Thyroid gland (tissue), 4 donors: Measurements from ENCODE around the gene POLR1D. TPM values are rescaled to one million over a fixed set of nuclear protein-coding genes. Genes with fewer than 3 reads are reported as not detected.

Experiments
- DNase-seq, 2 donors: peaks; one replicate each; pipeline ENCODE4 v3.0.0-alpha.2; 2019
- H3K27ac ChIP-seq, 3 donors: fragments of 200-600 bp; sonication (generic); 1 replicate in 2 of 3; 2 replicates in 1 of 3; pipeline ENCODE4 v1.5.1; 2016 to 2019; ENCODE audit warnings: mild to moderate bottlenecking in 1 of 3, moderate library complexity in 1 of 3
- H3K27me3 ChIP-seq: fragments of 200-600 bp; sonication (generic); one replicate; pipeline ENCODE4 v1.5.1; 2019
- H3K36me3 ChIP-seq, 2 donors: fragments of 200-600 bp; sonication (generic); one replicate each; pipeline ENCODE4 v1.5.1; 2016 to 2019
- H3K4me1 ChIP-seq, 2 donors: fragments of 200-600 bp; sonication (generic); one replicate each; pipeline ENCODE4 v1.5.1; 2017 to 2019
- H3K4me3 ChIP-seq, 3 donors: fragments of 200-600 bp; sonication (generic); replicated peaks in 1 of 3; 1 replicate in 2 of 3; 2 replicates in 1 of 3; pipeline ENCODE4 v1.5.1; 2016; ENCODE audit warnings: mild to moderate bottlenecking in 1 of 3
- H3K9me3 ChIP-seq: fragments of 200-600 bp; sonication (generic); one replicate; pipeline ENCODE4 v1.5.1; 2017
- POLR2A ChIP-seq, 2 donors: fragments of 450-650 bp; IDR thresholded peaks; one replicate each; pipeline ENCODE4 v1.6.1; 2017; ENCODE audit warnings: antibody characterized with exemption in 2 of 2, mild to moderate bottlenecking in 2 of 2, moderate library complexity in 1 of 2
- WGBS, 2 donors: methylation state at CpG; one replicate each; pipeline ENCODE4 v1.1.5; 2017; 5-methylcytosine and 5-hydroxymethylcytosine counted together
- intact Hi-C: fragments of 100-400 bp; cut with DNase I; formaldehyde crosslinking; loops from one replicate; pipeline ENCODE4 v1.15.1; 2023
- total RNA-seq, 4 donors: library from RNA; depleted of rRNA; stranded (reverse); fragments of >200 nt; gene quantifications; one replicate each; pipeline ENCODE4 v1.2.3, GENCODE V29; 2016
- TF ChIP-seq, protein P1 (sequence below), 6 experiments: fragments of 200-600 bp in 3 of 6; fragments of 450-650 bp in 3 of 6; sonication (generic) in 3 of 6; IDR thresholded peaks; one replicate each; pipeline ENCODE4 v1.5.1; 2016 to 2019; ENCODE audit warnings: antibody characterized with exemption in 6 of 6, mild to moderate bottlenecking in 2 of 6, inconsistent platforms in 1 of 6, moderate library complexity in 1 of 6

POLR1D gene
- total RNA-seq, 4 donors from 2014 or later, result 64.1 to 111 (median 87.0) TPM

DNA sequence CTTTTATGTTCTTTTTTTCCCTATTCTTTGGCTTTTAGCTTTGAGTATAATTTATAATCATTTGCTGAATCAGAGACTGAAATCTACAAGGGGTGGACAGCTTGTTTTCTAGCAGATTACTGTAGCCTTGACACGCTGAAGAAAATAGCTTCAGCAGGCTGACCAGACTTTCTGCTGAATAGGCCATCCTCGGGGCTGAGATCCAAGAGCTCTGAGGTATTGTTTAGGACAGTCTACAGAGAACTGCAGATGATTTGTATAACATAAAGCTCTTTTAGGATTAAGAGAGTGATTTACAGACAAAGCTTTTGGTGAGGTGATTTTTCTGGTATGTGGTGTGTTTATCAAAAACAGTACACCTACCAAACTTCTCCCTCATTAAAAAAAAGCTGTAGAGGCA lies 16.8 kb downstream of the POLR1D start:
- Histone ChIP-seq H3K9me3 (no peaks in the 10 kb centered on the region), H3K27me3 (no peaks in the 10 kb centered on the region), H3K4me3 (no peak overlapping the region), H3K4me1 (peaks cover 0 to 4% of the 10 kb centered on the region in 2 donors), H3K36me3 (no peaks in the 10 kb centered on the region), H3K27ac (peak overlapping the region in 1 of 3 donors; percentile 61)
- no peak for DNase-seq
- WGBS, 2 donors, result 60 to 64% methylated on average over 2 of the region's 2 CpGs
- intact Hi-C loops, result no loop called here
- no peak for TF ChIP-seq POLR2A (IDR thresholded peaks at IDR 0.05)
- TF ChIP-seq, protein P1, sequence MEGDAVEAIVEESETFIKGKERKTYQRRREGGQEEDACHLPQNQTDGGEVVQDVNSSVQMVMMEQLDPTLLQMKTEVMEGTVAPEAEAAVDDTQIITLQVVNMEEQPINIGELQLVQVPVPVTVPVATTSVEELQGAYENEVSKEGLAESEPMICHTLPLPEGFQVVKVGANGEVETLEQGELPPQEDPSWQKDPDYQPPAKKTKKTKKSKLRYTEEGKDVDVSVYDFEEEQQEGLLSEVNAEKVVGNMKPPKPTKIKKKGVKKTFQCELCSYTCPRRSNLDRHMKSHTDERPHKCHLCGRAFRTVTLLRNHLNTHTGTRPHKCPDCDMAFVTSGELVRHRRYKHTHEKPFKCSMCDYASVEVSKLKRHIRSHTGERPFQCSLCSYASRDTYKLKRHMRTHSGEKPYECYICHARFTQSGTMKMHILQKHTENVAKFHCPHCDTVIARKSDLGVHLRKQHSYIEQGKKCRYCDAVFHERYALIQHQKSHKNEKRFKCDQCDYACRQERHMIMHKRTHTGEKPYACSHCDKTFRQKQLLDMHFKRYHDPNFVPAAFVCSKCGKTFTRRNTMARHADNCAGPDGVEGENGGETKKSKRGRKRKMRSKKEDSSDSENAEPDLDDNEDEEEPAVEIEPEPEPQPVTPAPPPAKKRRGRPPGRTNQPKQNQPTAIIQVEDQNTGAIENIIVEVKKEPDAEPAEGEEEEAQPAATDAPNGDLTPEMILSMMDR (IDR thresholded peaks at IDR 0.05), result no peak

DNA sequence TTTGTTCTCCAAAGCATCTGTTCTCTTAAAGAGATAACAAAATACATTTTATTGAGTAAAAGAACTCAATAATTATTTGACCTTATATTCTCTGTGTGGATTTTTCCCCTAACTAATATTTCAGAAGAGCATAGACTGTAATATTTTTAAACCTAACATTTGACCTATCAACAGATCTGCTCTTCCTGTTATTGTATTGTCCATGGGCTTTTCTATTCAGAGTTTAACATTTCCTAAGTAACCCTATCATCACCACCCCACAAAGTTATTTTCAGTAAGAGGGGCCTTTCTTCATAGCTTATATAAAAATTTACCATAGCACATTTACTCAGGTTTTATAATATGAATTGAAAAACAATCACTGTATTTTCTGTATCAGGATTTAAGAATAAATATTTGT lies 17.5 kb downstream of the POLR1D start:
- Histone ChIP-seq H3K4me1 (peaks cover 4% of the 10 kb centered on the region in 2 donors), H3K36me3 (no peaks in the 10 kb centered on the region), H3K27ac (peak overlapping the region in 1 of 3 donors; percentile 61), H3K9me3 (no peaks in the 10 kb centered on the region), H3K27me3 (no peaks in the 10 kb centered on the region), H3K4me3 (no peak overlapping the region)
- intact Hi-C loops, result no loop called here
- no peak for DNase-seq
- TF ChIP-seq, protein P1 (IDR thresholded peaks at IDR 0.05), result no peak
- TF ChIP-seq POLR2A (IDR thresholded peaks at IDR 0.05), result no peak

DNA sequence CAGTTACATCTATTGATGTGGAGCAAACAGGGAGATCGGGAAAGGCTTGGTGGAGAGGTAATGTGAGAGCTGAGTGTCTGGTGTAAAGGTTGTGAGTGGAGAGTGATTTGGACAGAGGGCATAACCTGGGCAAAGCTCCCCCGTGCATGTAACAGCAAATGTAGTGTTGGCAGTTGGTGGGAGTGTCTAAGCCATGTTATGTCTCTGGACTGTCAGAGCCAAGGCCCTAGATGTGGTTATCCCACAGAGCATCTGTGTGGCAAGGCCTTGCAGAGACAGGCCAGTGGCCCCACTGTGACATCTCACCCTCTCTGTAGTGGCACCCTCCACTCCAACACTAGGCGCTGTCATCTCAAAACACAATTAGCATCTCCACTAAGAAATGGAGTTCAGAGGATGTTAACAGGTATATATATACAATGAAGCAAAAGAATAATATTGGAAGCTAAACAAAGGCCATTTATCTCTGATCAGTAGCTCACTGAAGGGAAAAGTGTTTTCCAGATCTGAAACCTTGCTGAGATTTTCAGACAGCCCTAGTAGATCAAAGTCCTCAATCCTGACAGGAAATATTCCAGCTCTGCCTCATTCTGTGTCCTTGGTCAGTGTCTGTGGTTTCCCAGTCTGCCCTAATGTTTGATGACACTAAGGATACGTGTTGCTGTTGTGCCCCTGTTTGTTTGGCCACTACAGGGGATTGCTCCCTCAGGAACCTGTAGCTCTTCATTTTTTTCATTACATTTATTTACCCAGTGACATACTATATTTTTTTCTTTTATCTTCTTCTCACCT lies 20.2 kb downstream of the POLR1D start:
- WGBS, 2 donors, result 93% methylated on average over 4 of the region's 4 CpGs
- intact Hi-C loops, result no loop called here
- Histone ChIP-seq H3K36me3 (no peaks in the 10 kb centered on the region), H3K27ac (no peak overlapping the region), H3K4me1 (peaks cover 4% of the 10 kb centered on the region in 2 donors), H3K27me3 (no peaks in the 10 kb centered on the region), H3K9me3 (no peaks in the 10 kb centered on the region), H3K4me3 (no peak overlapping the region)
- TF ChIP-seq POLR2A (IDR thresholded peaks at IDR 0.05), result no peak
- TF ChIP-seq, protein P1 (IDR thresholded peaks at IDR 0.05), result no peak
- no peak for DNase-seq

DNA sequence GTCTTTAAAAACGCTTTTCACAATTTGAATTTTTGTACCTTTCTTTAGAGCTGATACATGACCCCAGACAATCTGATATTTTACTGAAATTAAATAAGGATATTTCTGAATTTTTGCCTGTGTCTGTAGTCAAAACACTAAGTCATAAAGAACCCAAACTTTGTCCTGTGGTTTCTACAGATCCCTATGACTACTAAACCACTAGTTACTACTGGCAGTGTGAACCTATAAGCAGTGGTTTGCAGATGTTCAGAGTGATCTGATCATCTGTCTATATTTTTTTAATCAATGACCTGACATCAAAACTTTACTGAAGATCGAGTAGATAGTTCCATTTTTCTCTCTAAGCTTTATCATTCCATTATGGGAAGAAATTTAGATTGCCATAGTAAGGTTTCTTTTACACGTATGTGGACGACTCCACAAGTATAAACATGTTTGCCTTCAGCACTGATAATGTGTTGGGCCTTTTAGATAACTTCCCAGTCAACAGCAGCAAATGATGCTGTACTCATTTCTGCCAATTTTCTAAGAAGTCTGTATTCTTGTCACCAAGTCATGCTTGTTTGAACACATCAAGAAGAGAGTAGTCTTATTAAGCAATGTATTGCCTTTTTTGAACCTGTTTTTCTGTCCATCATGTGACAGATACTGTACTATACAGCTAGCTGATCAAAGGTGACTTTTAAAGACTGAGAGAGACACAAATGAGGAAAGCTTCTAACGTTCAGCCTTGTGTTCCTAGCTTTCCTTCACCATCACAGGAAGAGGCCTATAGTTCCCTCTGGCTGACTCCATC lies 21.8 kb downstream of the POLR1D start:
- no peaks in the 10 kb centered on the region for H3K9me3 ChIP-seq
- WGBS, 2 donors, result 90 to 93% methylated on average over 5 of the region's 5 CpGs
- no peak overlapping the region for H3K27ac ChIP-seq
- TF ChIP-seq, protein P1 (IDR thresholded peaks at IDR 0.05), result no peak
- TF ChIP-seq POLR2A (IDR thresholded peaks at IDR 0.05), result no peak
- DNase-seq, result no peak
- peaks cover 2 to 4% of the 10 kb centered on the region in 2 donors for H3K4me1 ChIP-seq
- intact Hi-C loops, result no loop called here
- no peaks in the 10 kb centered on the region for H3K27me3 ChIP-seq
- no peak overlapping the region for H3K4me3 ChIP-seq
- no peaks in the 10 kb centered on the region for H3K36me3 ChIP-seq

DNA sequence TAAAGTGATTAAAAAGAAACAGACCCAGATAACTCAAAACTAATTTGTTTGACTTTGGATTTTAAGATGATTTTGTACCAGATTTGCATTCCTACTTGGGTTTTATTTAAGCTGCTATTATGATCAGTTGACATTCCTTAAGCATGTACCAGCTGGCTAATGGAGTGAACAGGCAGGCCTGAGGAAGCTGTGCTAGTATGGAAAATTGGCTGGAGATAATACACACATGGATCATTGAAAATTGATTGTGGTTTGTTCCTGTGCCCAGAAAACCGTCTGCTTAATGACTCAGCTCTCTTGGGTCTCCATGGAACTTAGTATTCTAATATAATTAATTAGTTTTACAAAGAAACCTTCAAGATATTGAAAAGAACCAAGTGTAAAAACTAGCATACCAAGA lies 22.6 kb downstream of the POLR1D start:
- Histone ChIP-seq H3K27me3 (no peaks in the 10 kb centered on the region), H3K9me3 (no peaks in the 10 kb centered on the region), H3K4me1 (peaks cover 0 to 4% of the 10 kb centered on the region in 2 donors), H3K4me3 (no peak overlapping the region), H3K27ac (no peak overlapping the region), H3K36me3 (no peaks in the 10 kb centered on the region)
- WGBS, 2 donors, result 51 to 53% methylated on average over 1 of the region's 1 CpG
- intact Hi-C loops, result no loop called here
- TF ChIP-seq, protein P1 (IDR thresholded peaks at IDR 0.05), result no peak
- no peak for TF ChIP-seq POLR2A (IDR thresholded peaks at IDR 0.05)
- DNase-seq, result no peak
